Medulla oblongata (tissue), 1 donor: ENCODE data around the gene PRRX2.
A peak's percentile ranks its signal among the peaks of the same experiment; 100 is the strongest.

Experiments used
- DNase-seq: peaks from one replicate; pipeline ENCODE4 v3.0.0-alpha.2; 2015; ENCODE audit errors: extremely low spot score

PRRX2 gene

GRCh38 chr9:129665389-129665775 is at the start of gene PRRX2:
Gene PRRX2 (plus strand): TSS chr9:129665647. CDS start chr9:129665868, 221 bp downstream.
- DNase-seq, result no peak

- DNase-seq, result no peak
Observed at GRCh38 chr9:129617167-129617566, 48.3 kb upstream of the PRRX2 start.

- DNase-seq, result no peak
Observed at GRCh38 chr9:129619787-129620668, 45.4 kb upstream of the PRRX2 start.

- no peak for DNase-seq
Observed at GRCh38 chr9:129620669-129621295, 44.7 kb upstream of the PRRX2 start, which contains the start of gene C9orf50. Gene C9orf50 (minus strand): TSS chr9:129621101. CDS start chr9:129620574, 527 bp downstream.

- no peak for DNase-seq
Observed at GRCh38 chr9:129623331-129623730, 42.1 kb upstream of the PRRX2 start.

- DNase-seq, result no peak
Observed at GRCh38 chr9:129624168-129624759, 41.2 kb upstream of the PRRX2 start.

GRCh38 chr9:129624947-129625346 is 40.5 kb upstream of the PRRX2 start:
- no peak for DNase-seq

- DNase-seq, result peak; percentile 88
Observed at GRCh38 chr9:129626079-129626624, 39.3 kb upstream of the PRRX2 start, which contains the start of gene NTMT1. Gene NTMT1 (plus strand): TSS chr9:129626163. CDS start chr9:129632704, 6,541 bp downstream.

GRCh38 chr9:129626625-129627284 is 38.7 kb upstream of the PRRX2 start:
- DNase-seq, result no peak

- no peak for DNase-seq
Observed at GRCh38 chr9:129627556-129628440, 37.6 kb upstream of the PRRX2 start.

- no peak for DNase-seq
Observed at GRCh38 chr9:129628709-129629108, 36.7 kb upstream of the PRRX2 start.

GRCh38 chr9:129629251-129629820 is 36.1 kb upstream of the PRRX2 start:
- no peak for DNase-seq

- DNase-seq, result peak; percentile 69
Observed at GRCh38 chr9:129630967-129631673, 34.3 kb upstream of the PRRX2 start.

- DNase-seq, result no peak
Observed at GRCh38 chr9:129631674-129632129, 33.7 kb upstream of the PRRX2 start.

GRCh38 chr9:129632460-129632859 is 33.0 kb upstream of the PRRX2 start:
- DNase-seq, result no peak

GRCh38 chr9:129633207-129633606 is 32.2 kb upstream of the PRRX2 start:
- no peak for DNase-seq

GRCh38 chr9:129633848-129634247 is 31.6 kb upstream of the PRRX2 start:
- no peak for DNase-seq

- DNase-seq, result no peak
Observed at GRCh38 chr9:129635099-129636065, 30.1 kb upstream of the PRRX2 start.
